BJ (cell line): ENCODE results near the gene TTC13. TPM values are rescaled to one million over a fixed set of nuclear protein-coding genes. Genes with fewer than 3 reads are reported as not detected.

ENCODE experiments used
- CTCF ChIA-PET: fragments of 350-600 bp; formaldehyde crosslinking; extraction: SDS; loops from one replicate; lab custom pipeline; 2021; ENCODE audit warnings: antibody characterized with exemption, inconsistent platforms; lab: Yijun Ruan, JAX
- POLR2A ChIA-PET: fragments of 300-600 bp; sonication (Branson Sonifier 250); formaldehyde crosslinking; extraction: SDS; loops from one replicate; lab custom pipeline; 2021; ENCODE audit warnings: antibody characterized with exemption; lab: Charles Lee
- DNase-seq: peaks from one replicate; pipeline ENCODE4 v3.0.0-alpha.2; 2011; ENCODE audit warnings: low read depth
- H3K27me3 ChIP-seq: 2 replicates; pipeline ENCODE4 v1.6.0; 2011; ENCODE audit warnings: low read length; ENCODE audit not compliant: control insufficient read depth, insufficient read depth
- H3K36me3 ChIP-seq: 2 replicates; pipeline ENCODE4 v1.5.1; 2011; ENCODE audit warnings: low read length; ENCODE audit not compliant: control insufficient read depth, insufficient read depth
- H3K4me3 ChIP-seq: 2 replicates; pipeline ENCODE4 v1.5.1; 2011; ENCODE audit warnings: low read depth, mild to moderate bottlenecking, control low read depth, low read length
- CTCF ChIP-seq: IDR thresholded peaks from 2 replicates; pipeline ENCODE4 v1.5.1; 2011; ENCODE audit warnings: low read depth, mild to moderate bottlenecking, control low read depth, inconsistent platforms, low read length, moderate library complexity; ENCODE audit not compliant: insufficient read depth
- polyA plus RNA-seq: library from polyadenylated mRNA; depleted of rRNA; stranded (reverse); fragments of >200 nt; gene quantifications from 2 replicates; pipeline ENCODE4 v1.2.3, GENCODE V29; 2011

The TTC13 gene
- polyA plus RNA-seq, 1 experiment = 7.4 TPM

- Histone ChIP-seq H3K27me3 (no peaks in the 10 kb centered on the region), H3K4me3 (no peak overlapping the region), H3K36me3 (no peaks in the 10 kb centered on the region)
- ChIA-PET CTCF (no interaction called here), POLR2A (no interaction called here)
- no peak for TF ChIP-seq CTCF
- no peak for DNase-seq
Observed at GRCh38 chr1:230950404-230950803, 28.3 kb downstream of the TTC13 start.

GRCh38 chr1:230948903-230949302, 29.8 kb downstream of the TTC13 start:
- DNase-seq = no peak
- no peaks in the 10 kb centered on the region for H3K27me3 ChIP-seq
- H3K36me3 ChIP-seq = no peaks in the 10 kb centered on the region
- ChIA-PET CTCF (no interaction called here), POLR2A (no interaction called here)
- no peak for TF ChIP-seq CTCF
- H3K4me3 ChIP-seq = no peak overlapping the region

GRCh38 chr1:230948301-230948700, 30.4 kb downstream of the TTC13 start:
- no peak overlapping the region for H3K4me3 ChIP-seq
- TF ChIP-seq CTCF = no peak
- no peak for DNase-seq
- no peaks in the 10 kb centered on the region for H3K36me3 ChIP-seq
- ChIA-PET CTCF (no interaction called here), POLR2A (no interaction called here)
- H3K27me3 ChIP-seq = no peaks in the 10 kb centered on the region

- Histone ChIP-seq H3K27me3 (no peaks in the 10 kb centered on the region), H3K36me3 (no peaks in the 10 kb centered on the region), H3K4me3 (no peak overlapping the region)
- ChIA-PET POLR2A (no interaction called here), CTCF (interaction anchor here (1.0 kb wide), 1 partner anchor 8 kb away, joined by 4 read pairs; no protein-coding TSS in a partner anchor)
- DNase-seq = no peak
- TF ChIP-seq CTCF = no peak
Observed at GRCh38 chr1:230943048-230943593, 35.5 kb downstream of the TTC13 start.

GRCh38 chr1:230940848-230941247, 37.8 kb downstream of the TTC13 start:
- CTCF ChIA-PET = interaction anchor here (0.9 to 1.5 kb wide), 2 partner anchors 13 to 22 kb away, joined by 3 read pairs; no protein-coding TSS in a partner anchor
- Histone ChIP-seq H3K4me3 (no peak overlapping the region), H3K27me3 (no peaks in the 10 kb centered on the region), H3K36me3 (no peaks in the 10 kb centered on the region)
- no peak for TF ChIP-seq CTCF
- POLR2A ChIA-PET = interaction anchor here (0.6 kb wide), 1 partner anchor 29 kb away, joined by 3 read pairs; no protein-coding TSS in a partner anchor
- DNase-seq = no peak
